ENCODE measurements around the gene MAD2L2. TPM values are rescaled to one million over a fixed set of nuclear protein-coding genes. Genes with fewer than 3 reads are reported as not detected.

MAD2L2 gene
- total RNA-seq, 4 donors from 2014 or later, result 5.2 to 11.4 (median 7.1) TPM

DNA sequence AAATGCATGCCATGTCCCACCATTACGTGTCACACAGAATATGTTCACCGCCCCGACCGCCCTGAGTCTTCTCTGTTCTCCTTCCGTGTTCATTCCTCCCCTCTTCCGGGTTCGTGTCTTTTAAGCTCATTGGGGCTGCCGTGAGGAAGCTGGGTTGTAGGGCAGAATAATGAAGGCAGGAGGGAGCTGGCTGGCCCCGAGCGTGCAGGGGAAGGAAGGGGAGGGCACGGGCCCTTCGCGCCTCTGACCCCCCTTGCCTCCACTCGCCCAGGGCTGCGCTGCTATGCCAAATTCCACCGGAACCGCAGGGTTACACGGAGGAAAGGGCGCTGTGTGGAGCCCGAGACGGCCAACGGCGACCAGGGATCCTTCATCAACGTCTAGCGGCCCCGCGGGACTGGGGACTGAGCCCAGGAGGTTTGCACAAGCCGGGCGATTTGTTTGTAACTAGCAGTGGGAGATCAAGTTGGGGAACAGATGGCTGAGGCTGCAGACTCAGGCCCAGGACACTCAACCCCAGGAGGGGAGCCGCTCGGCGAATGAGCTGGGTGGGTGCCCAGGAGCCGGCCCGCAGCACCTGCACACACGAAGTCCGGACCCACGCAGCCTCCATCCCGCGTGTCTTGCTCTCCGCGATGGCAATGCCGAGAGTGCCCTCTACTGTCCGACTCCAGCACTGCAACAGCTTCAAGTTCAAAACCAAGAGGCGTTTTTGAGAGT, 38.5 kb upstream of the MAD2L2 start:
- no peaks in the 10 kb centered on the region for H3K36me3 ChIP-seq
- H3K27me3 ChIP-seq, result peaks cover 3% of the 10 kb centered on the region
- WGBS, 2 donors (ENCODE audit: low coverage in 1 of 2), result 3 to 17% methylated on average over 8 to 44 of the region's 44 CpGs
- TF ChIP-seq POLR2AphosphoS5 (IDR thresholded peaks at IDR 0.05) (peak in 1 of 3 donors; percentile 24), EP300 (IDR thresholded peaks at IDR 0.05; ENCODE audit: low read depth) (no peak), CTCF (IDR thresholded peaks at IDR 0.05) (peak; percentile 91 to 98 (median 94)), POLR2A (IDR thresholded peaks at IDR 0.05) (no peak)
- intact Hi-C loops (cut with DNase I; ENCODE audit: low total_unique reads), result loop anchor here (5.0 kb wide), 1 partner anchor 67 kb away; the partner anchor contains the start of genes FBXO2 and FBXO44
- H3K9me3 ChIP-seq, result no peaks in the 10 kb centered on the region
- H3K4me3 ChIP-seq, result peak overlapping the region; percentile 24 to 43 (median 36)
- DNase-seq, result peak; percentile 88
- H3K4me1 ChIP-seq, result peaks cover 0 to 14% (median 4%) of the 10 kb centered on the region in 4 donors
- H3K27ac ChIP-seq, result peak overlapping the region; percentile 54 to 79 (median 72)
- in situ Hi-C loops (cut with MboI; ENCODE audit: low pct_ligation_motif_present in 1 of 4, low pct_unique_long_range_greater_than_20kb in 1 of 4, low sequenced_read_pairs in 3 of 4), result loop anchor here (5.0 to 10.0 kb wide), 2 partner anchors 55 to 62 kb away; partner anchors contain the start of gene FBXO6 (in 3 of the 4)

DNA sequence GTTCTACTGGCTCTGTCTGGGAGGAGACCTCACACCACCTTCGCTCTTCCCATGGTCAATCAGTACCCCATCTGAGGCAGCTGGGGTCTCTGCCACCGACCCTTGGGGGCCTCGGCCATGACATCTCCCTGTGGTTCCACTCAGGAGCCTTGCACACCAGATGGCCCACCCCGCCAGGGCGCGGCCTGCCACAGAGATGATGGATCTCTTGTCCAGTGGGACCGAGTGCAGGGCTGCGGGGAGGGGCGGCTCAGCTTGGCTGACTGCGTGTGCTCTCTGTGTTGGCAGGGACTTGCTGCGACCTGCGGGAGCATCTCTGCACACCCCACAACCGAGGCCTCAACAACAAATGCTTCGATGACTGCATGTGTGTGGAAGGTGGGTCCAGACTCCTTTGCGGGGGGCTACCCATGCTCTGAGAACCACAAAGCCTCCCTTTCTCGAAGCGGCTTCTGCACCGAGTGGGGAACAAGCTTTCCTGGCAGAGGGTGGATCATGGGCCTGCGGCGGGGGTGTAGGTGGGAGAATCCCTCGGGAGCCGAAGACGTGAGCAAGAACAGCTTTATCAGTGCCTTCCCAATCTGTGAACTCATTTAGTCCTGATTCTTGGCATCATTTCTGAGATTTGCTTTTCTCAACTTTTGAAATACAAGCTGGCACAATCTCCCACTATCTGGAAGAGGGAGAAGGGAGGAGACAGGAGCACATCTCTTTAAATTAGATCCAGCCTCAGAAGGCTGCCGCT, 34.1 kb upstream of the MAD2L2 start:
- H3K4me1 ChIP-seq, result peaks cover 0 to 12% (median 3%) of the 10 kb centered on the region in 4 donors
- H3K27ac ChIP-seq, result no peak overlapping the region
- H3K27me3 ChIP-seq, result peaks cover 9% of the 10 kb centered on the region
- H3K4me3 ChIP-seq, result no peak overlapping the region
- TF ChIP-seq CTCF (IDR thresholded peaks at IDR 0.05), result no peak
- no peak for TF ChIP-seq POLR2AphosphoS5 (IDR thresholded peaks at IDR 0.05)
- TF ChIP-seq POLR2A (IDR thresholded peaks at IDR 0.05), result no peak
- TF ChIP-seq EP300 (IDR thresholded peaks at IDR 0.05; ENCODE audit: low read depth), result no peak
- in situ Hi-C loops (cut with MboI; ENCODE audit: low pct_ligation_motif_present in 1 of 4, low pct_unique_long_range_greater_than_20kb in 1 of 4, low sequenced_read_pairs in 3 of 4) (loop anchor here (5.0 to 10.0 kb wide), 2 partner anchors 50 to 58 kb away; partner anchors contain the start of gene FBXO6 (in 3 of the 4)), intact Hi-C loops (cut with DNase I; ENCODE audit: low total_unique reads) (loop anchor here (5.0 kb wide), 1 partner anchor 63 kb away; the partner anchor contains the start of genes FBXO2 and FBXO44)
- H3K36me3 ChIP-seq, result no peaks in the 10 kb centered on the region
- no peaks in the 10 kb centered on the region for H3K9me3 ChIP-seq
- DNase-seq, result no peak
- 85 to 89% methylated on average over 1 to 20 of the region's 24 CpGs for WGBS, 2 donors (ENCODE audit: low coverage in 1 of 2)

DNA sequence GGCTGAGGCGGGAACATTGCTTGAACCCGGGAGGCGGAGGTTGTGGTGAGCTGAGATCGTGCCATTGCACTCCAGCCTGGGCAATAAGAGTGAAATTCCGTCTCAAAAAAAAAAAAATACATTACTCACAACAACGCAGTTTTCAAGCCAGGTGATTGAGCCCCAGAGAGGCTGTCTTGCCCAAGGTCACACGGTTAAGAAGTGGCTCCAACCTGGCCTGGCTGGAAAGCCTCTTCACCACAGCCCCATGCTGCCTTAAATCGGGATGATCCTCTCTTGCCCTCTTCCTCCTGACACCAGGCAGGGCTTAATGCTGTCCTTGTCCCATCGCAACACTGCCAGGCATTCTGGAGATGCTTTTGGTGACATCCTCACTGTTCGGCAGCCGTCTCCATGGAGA, 32.1 kb upstream of the MAD2L2 start:
- no peaks in the 10 kb centered on the region for H3K36me3 ChIP-seq
- 77% methylated on average over 11 of the region's 11 CpGs; no CpG with 5 or more reads in 1 of the 2 donors for WGBS, 2 donors (ENCODE audit: low coverage in 1 of 2)
- no peak overlapping the region for H3K4me3 ChIP-seq
- H3K4me1 ChIP-seq, result no peaks in the 10 kb centered on the region
- H3K27ac ChIP-seq, result no peak overlapping the region
- no peaks in the 10 kb centered on the region for H3K9me3 ChIP-seq
- peaks cover 9% of the 10 kb centered on the region for H3K27me3 ChIP-seq
- intact Hi-C loops (cut with DNase I; ENCODE audit: low total_unique reads) (no loop called here), in situ Hi-C loops (cut with MboI; ENCODE audit: low pct_ligation_motif_present in 1 of 4, low pct_unique_long_range_greater_than_20kb in 1 of 4, low sequenced_read_pairs in 3 of 4) (loop anchor here in 3 of 4 donors (10.0 kb wide), 1 partner anchor 48 kb away; the partner anchor contains the start of gene FBXO6 (in 3 of the 3))
- DNase-seq, result no peak
- no peak for TF ChIP-seq CTCF (IDR thresholded peaks at IDR 0.05)
- no peak for TF ChIP-seq POLR2A (IDR thresholded peaks at IDR 0.05)
- no peak for TF ChIP-seq POLR2AphosphoS5 (IDR thresholded peaks at IDR 0.05)
- TF ChIP-seq EP300 (IDR thresholded peaks at IDR 0.05; ENCODE audit: low read depth), result no peak

GRCh38 chr1:11712285-11712684, 31.3 kb upstream of the MAD2L2 start:
- H3K9me3 ChIP-seq, result no peaks in the 10 kb centered on the region
- TF ChIP-seq CTCF (IDR thresholded peaks at IDR 0.05), result no peak
- TF ChIP-seq POLR2A (IDR thresholded peaks at IDR 0.05), result no peak
- TF ChIP-seq EP300 (IDR thresholded peaks at IDR 0.05; ENCODE audit: low read depth), result no peak
- H3K27me3 ChIP-seq, result peaks cover 9% of the 10 kb centered on the region
- 83% methylated on average over 8 of the region's 8 CpGs; no CpG with 5 or more reads in 1 of the 2 donors for WGBS, 2 donors (ENCODE audit: low coverage in 1 of 2)
- H3K4me3 ChIP-seq, result no peak overlapping the region
- no peak overlapping the region for H3K27ac ChIP-seq
- no peaks in the 10 kb centered on the region for H3K36me3 ChIP-seq
- no peak for DNase-seq
- in situ Hi-C loops (cut with MboI; ENCODE audit: low pct_ligation_motif_present in 1 of 4, low pct_unique_long_range_greater_than_20kb in 1 of 4, low sequenced_read_pairs in 3 of 4), result loop anchor here in 3 of 4 donors (10.0 kb wide), 1 partner anchor 47 kb away; the partner anchor contains the start of gene FBXO6 (in 3 of the 3)
- intact Hi-C loops (cut with DNase I; ENCODE audit: low total_unique reads), result no loop called here
- no peaks in the 10 kb centered on the region for H3K4me1 ChIP-seq

Data from transverse colon (tissue), 4 donors.